ENCODE data around the gene FBXL2.
A peak's percentile ranks its signal among the peaks of the same experiment; 100 is the strongest.

Gene FBXL2

GRCh38 chr3:33426068-33426467 lies 148.8 kb downstream of the FBXL2 start (continued):
- TF ChIP-seq GLIS1 (tag by site-specific recombination; IDR thresholded peaks at IDR 0.05), result peak; percentile 52
- no peak for TF ChIP-seq TSHZ1 (tag by site-specific recombination; IDR thresholded peaks at IDR 0.05; ENCODE audit: borderline replicate concordance)
- TF ChIP-seq ZNF404 (tag by site-specific recombination; IDR thresholded peaks at IDR 0.05), result no peak
- TF ChIP-seq ZNF311 (tag by site-specific recombination; IDR thresholded peaks at IDR 0.05; ENCODE audit: borderline replicate concordance), result no peak
- no peak for TF ChIP-seq ZNF280D (tag by site-specific recombination; IDR thresholded peaks at IDR 0.05)
- TF ChIP-seq ZNF558 (tag by site-specific recombination; IDR thresholded peaks at IDR 0.05), result no peak
- no peak for TF ChIP-seq ZNF521 (tag by site-specific recombination; IDR thresholded peaks at IDR 0.05)

GRCh38 chr3:33426630-33427317 lies 149.5 kb downstream of the FBXL2 start:
- CTCF ChIA-PET, result interaction anchor here (0.7 kb wide), 1 partner anchor 540 kb away, joined by 3 read pairs; no protein-coding TSS in a partner anchor
- Histone ChIP-seq H3K36me3 (ENCODE audit: control insufficient read depth in 2 of 2, insufficient read depth in 1 of 2, low read length in 2 of 2) (peaks cover 8 to 12% of the 10 kb centered on the region in 2 experiments), H3K4me3 (ENCODE audit: low read depth, low read length) (no peak overlapping the region), H3K9me3 (ENCODE audit: control insufficient read depth, insufficient read depth, low read depth, low read length) (no peaks in the 10 kb centered on the region), H3K4me1 (ENCODE audit: control insufficient read depth, insufficient read depth, low read length) (peaks cover 11% of the 10 kb centered on the region), H3K27ac (ENCODE audit: extremely low read depth, low read depth, low read length) (0 out of 2 replicates have a peak overlapping the region, but pooled peaks have one; percentile 34)
- POLR2A ChIA-PET, result no interaction called here
- no peak for TF ChIP-seq ZNF639 (tag by site-specific recombination; IDR thresholded peaks at IDR 0.05)
- peak; percentile 52; the same call in 1 of the 2 replicates for TF ChIP-seq ZBTB20 (tag by site-specific recombination; IDR thresholded peaks at IDR 0.05)
- TF ChIP-seq SCRT1 (tag by site-specific recombination; IDR thresholded peaks at IDR 0.05; ENCODE audit: borderline replicate concordance), result no peak
- TF ChIP-seq PRDM4 (tag by site-specific recombination; IDR thresholded peaks at IDR 0.05), result no peak
- 0 out of 2 replicates have a peak, but pooled peaks have one; percentile 26 for TF ChIP-seq TRIM28 (IDR thresholded peaks at IDR 0.05; ENCODE audit: borderline replicate concordance, low read length)
- TF ChIP-seq GLIS1 (tag by site-specific recombination; IDR thresholded peaks at IDR 0.05), result peak; percentile 90
- TF ChIP-seq ZNF311 (tag by site-specific recombination; IDR thresholded peaks at IDR 0.05; ENCODE audit: borderline replicate concordance), result no peak
- TF ChIP-seq ZNF335 (tag by site-specific recombination; conservative IDR thresholded peaks at IDR 0.05), result no peak
- peak; percentile 30; the same call in 1 of the 2 replicates for TF ChIP-seq SP2 (tag by site-specific recombination; IDR thresholded peaks at IDR 0.05)
- 0 out of 2 replicates have a peak, but pooled peaks have one; percentile 17 for TF ChIP-seq FEZF1 (tag by site-specific recombination; IDR thresholded peaks at IDR 0.05)
- peak; percentile 89 for TF ChIP-seq KLF1 (tag by site-specific recombination; IDR thresholded peaks at IDR 0.05)
- TF ChIP-seq ZSCAN5A (tag by site-specific recombination; IDR thresholded peaks at IDR 0.05), result no peak
- TF ChIP-seq SP7 (tag by site-specific recombination; IDR thresholded peaks at IDR 0.05), result peak; percentile 30; the same call in 1 of the 2 replicates
- 0 out of 2 replicates have a peak, but pooled peaks have one; percentile 23 for TF ChIP-seq PATZ1 (tag by site-specific recombination; IDR thresholded peaks at IDR 0.05)
- no peak for TF ChIP-seq HOXA7 (CRISPR knock-in tag; IDR thresholded peaks at IDR 0.05; ENCODE audit: borderline replicate concordance)
- TF ChIP-seq ZNF214 (tag by site-specific recombination; IDR thresholded peaks at IDR 0.05; ENCODE audit: borderline replicate concordance), result no peak
